ENCODE measurements around the gene CHODL.

Gene CHODL

DNA sequence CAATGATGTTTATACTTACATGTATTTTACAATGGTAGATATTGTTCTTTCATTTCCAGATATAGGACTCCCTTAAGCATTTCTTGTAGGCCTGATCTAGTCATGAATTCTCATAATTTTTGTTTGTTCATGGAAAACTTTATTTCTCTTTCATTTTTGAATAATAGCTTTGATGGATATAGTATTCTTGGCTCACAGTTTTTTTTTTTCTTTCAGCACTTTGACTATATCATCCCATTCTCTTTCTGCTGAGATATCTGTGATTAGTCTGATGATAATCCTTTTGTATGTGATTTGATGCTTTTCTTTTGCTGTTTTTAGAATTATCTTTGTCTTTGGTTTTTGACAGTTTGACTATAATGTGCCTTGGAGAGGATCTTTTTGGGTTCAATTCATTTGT, 24.1 kb upstream of the CHODL start:
- no peaks in the 10 kb centered on the region for H3K4me1 ChIP-seq (ENCODE audit: low read length)
- H3K27ac ChIP-seq (ENCODE audit: low read length) = no peak overlapping the region
- H3K9ac ChIP-seq (ENCODE audit: low read length) = no peak overlapping the region
- H4K20me1 ChIP-seq (ENCODE audit: insufficient read depth, low read length) = no peaks in the 10 kb centered on the region
- H3F3A ChIP-seq (ENCODE audit: insufficient read depth, low read length) = no peaks in the 10 kb centered on the region
- H3K4me3 ChIP-seq (ENCODE audit: low read length) = no peak overlapping the region
- H3K9me3 ChIP-seq (replicated peaks; ENCODE audit: insufficient read depth, low read length) = 0 out of 2 replicates have a peak, but pooled peaks cover 5% of the 10 kb centered on the region
- TF ChIP-seq EZH2 (optimal IDR thresholded peaks at IDR 0.05; ENCODE audit: low read depth, low read length) (no peak), EZH2phosphoT487 (IDR thresholded peaks at IDR 0.05; ENCODE audit: low read length) (no peak)
- TF ChIP-seq, protein P1, sequence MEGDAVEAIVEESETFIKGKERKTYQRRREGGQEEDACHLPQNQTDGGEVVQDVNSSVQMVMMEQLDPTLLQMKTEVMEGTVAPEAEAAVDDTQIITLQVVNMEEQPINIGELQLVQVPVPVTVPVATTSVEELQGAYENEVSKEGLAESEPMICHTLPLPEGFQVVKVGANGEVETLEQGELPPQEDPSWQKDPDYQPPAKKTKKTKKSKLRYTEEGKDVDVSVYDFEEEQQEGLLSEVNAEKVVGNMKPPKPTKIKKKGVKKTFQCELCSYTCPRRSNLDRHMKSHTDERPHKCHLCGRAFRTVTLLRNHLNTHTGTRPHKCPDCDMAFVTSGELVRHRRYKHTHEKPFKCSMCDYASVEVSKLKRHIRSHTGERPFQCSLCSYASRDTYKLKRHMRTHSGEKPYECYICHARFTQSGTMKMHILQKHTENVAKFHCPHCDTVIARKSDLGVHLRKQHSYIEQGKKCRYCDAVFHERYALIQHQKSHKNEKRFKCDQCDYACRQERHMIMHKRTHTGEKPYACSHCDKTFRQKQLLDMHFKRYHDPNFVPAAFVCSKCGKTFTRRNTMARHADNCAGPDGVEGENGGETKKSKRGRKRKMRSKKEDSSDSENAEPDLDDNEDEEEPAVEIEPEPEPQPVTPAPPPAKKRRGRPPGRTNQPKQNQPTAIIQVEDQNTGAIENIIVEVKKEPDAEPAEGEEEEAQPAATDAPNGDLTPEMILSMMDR (IDR thresholded peaks at IDR 0.05; ENCODE audit: low read length) = no peak
- H3K36me3 ChIP-seq (replicated peaks; ENCODE audit: insufficient read depth, low read length) = no peaks in the 10 kb centered on the region
- no peaks in the 10 kb centered on the region for H3K79me2 ChIP-seq (ENCODE audit: low read length)
- H3K27me3 ChIP-seq (replicated peaks; ENCODE audit: insufficient read depth, low read length) = no peaks in the 10 kb centered on the region
- no peaks in the 10 kb centered on the region for H3K9me2 ChIP-seq (replicated peaks; ENCODE audit: insufficient read depth, low read length)
- H3K4me2 ChIP-seq (ENCODE audit: low read depth, low read length) = no peak overlapping the region
- DNase-seq = no peak
- H2AFZ ChIP-seq (ENCODE audit: low read length) = no peak overlapping the region

DNA sequence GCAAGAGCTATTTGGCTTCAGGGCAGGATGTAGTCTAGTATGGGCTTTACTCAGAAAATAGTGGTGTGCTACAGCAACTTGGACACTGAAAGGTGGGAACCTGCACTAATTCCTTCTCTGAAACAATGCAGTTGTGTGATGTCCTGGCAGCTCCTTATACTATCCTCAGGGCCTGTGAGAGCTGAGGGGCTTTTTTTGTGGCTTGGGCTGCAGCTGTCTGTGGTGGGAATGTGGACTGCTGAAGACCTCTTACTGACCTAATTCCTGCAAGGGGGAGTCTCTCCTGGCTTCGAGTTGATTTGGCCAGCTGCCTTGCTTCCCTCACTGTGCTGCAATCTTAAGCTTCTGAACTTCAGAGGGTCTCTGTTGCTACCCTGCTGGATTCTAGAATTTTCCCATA, 22.3 kb upstream of the CHODL start:
- no peak overlapping the region for H3K4me3 ChIP-seq (ENCODE audit: low read length)
- no peak overlapping the region for H3K27ac ChIP-seq (ENCODE audit: low read length)
- no peak overlapping the region for H3K9ac ChIP-seq (ENCODE audit: low read length)
- H4K20me1 ChIP-seq (ENCODE audit: insufficient read depth, low read length) = no peaks in the 10 kb centered on the region
- no peak for DNase-seq
- no peak overlapping the region for H3K4me2 ChIP-seq (ENCODE audit: low read depth, low read length)
- no peaks in the 10 kb centered on the region for H3K9me2 ChIP-seq (replicated peaks; ENCODE audit: insufficient read depth, low read length)
- H3F3A ChIP-seq (ENCODE audit: insufficient read depth, low read length) = no peaks in the 10 kb centered on the region
- no peak overlapping the region for H2AFZ ChIP-seq (ENCODE audit: low read length)
- no peaks in the 10 kb centered on the region for H3K36me3 ChIP-seq (replicated peaks; ENCODE audit: insufficient read depth, low read length)
- no peaks in the 10 kb centered on the region for H3K4me1 ChIP-seq (ENCODE audit: low read length)
- no peaks in the 10 kb centered on the region for H3K27me3 ChIP-seq (replicated peaks; ENCODE audit: insufficient read depth, low read length)
- no peaks in the 10 kb centered on the region for H3K79me2 ChIP-seq (ENCODE audit: low read length)
- H3K9me3 ChIP-seq (replicated peaks; ENCODE audit: insufficient read depth, low read length) = 0 out of 2 replicates have a peak, but pooled peaks cover 5% of the 10 kb centered on the region
- TF ChIP-seq, protein P1 (IDR thresholded peaks at IDR 0.05; ENCODE audit: low read length) = no peak
- no peak for TF ChIP-seq EZH2phosphoT487 (IDR thresholded peaks at IDR 0.05; ENCODE audit: low read length)
- no peak for TF ChIP-seq EZH2 (optimal IDR thresholded peaks at IDR 0.05; ENCODE audit: low read depth, low read length)

DNA sequence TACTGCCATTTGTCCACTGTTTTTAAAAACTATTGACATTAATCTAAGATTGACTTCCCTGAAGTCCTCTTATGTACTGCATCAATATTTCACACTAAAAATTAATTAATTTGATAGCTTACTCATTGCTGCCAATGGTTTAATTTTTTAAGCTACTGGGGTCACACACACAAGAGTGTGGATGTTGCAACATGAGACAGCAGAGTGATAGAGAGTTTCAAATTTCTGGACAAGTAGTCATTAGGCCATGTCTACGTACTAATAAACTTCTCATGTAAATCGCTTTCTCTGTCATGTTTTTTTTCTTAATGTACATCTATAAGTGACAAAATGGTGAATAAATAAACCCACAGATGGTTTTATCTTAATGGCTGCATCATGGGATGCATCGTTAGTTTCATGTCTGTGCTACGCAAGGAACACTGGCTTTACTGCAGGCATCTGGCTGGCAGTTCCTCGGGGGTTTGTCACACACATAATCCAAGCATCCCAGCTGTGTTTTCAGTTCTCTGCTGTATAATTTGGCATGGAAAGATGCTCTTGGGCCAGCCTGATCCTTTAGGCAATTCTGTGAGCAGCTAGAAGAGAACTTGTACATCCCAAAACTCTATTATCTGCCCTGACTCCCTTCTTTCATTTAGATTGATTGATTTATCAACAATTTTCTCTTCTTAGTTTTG, 16.4 kb upstream of the CHODL start:
- H3K36me3 ChIP-seq (replicated peaks; ENCODE audit: insufficient read depth, low read length) = no peaks in the 10 kb centered on the region
- TF ChIP-seq EZH2 (optimal IDR thresholded peaks at IDR 0.05; ENCODE audit: low read depth, low read length) = no peak
- H3F3A ChIP-seq (ENCODE audit: insufficient read depth, low read length) = no peaks in the 10 kb centered on the region
- H3K4me3 ChIP-seq (ENCODE audit: low read length) = no peak overlapping the region
- H3K79me2 ChIP-seq (ENCODE audit: low read length) = no peaks in the 10 kb centered on the region
- no peaks in the 10 kb centered on the region for H4K20me1 ChIP-seq (ENCODE audit: insufficient read depth, low read length)
- H2AFZ ChIP-seq (ENCODE audit: low read length) = no peak overlapping the region
- no peaks in the 10 kb centered on the region for H3K27me3 ChIP-seq (replicated peaks; ENCODE audit: insufficient read depth, low read length)
- no peak overlapping the region for H3K27ac ChIP-seq (ENCODE audit: low read length)
- H3K4me2 ChIP-seq (ENCODE audit: low read depth, low read length) = no peak overlapping the region
- no peak for DNase-seq
- H3K9ac ChIP-seq (ENCODE audit: low read length) = no peak overlapping the region
- H3K4me1 ChIP-seq (ENCODE audit: low read length) = no peaks in the 10 kb centered on the region
- H3K9me3 ChIP-seq (replicated peaks; ENCODE audit: insufficient read depth, low read length) = no peaks in the 10 kb centered on the region
- H3K9me2 ChIP-seq (replicated peaks; ENCODE audit: insufficient read depth, low read length) = no peaks in the 10 kb centered on the region

DNA sequence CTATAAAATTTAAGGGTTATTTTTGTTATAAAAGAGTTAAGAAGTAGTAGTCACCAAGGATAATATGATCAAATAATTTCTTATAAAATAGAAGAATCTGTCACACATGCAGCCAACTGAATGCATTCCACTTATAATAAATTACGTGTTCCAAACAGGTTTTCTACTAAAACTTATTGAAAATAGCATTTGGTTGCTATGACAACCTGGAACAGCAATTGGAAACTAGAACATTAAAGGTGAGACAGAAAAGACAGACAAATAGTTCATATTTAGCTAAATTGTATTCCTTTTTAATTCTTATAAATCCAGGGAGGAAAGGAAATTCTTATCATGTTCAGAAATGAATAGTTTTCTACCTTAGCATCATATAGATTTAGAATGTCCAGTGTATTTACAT, 9.1 kb upstream of the CHODL start:
- Histone ChIP-seq H3K27ac (ENCODE audit: low read length) (no peak overlapping the region), H2AFZ (ENCODE audit: low read length) (no peak overlapping the region), H3K9me3 (replicated peaks; ENCODE audit: insufficient read depth, low read length) (no peaks in the 10 kb centered on the region), H3K9me2 (replicated peaks; ENCODE audit: insufficient read depth, low read length) (no peaks in the 10 kb centered on the region), H3K36me3 (replicated peaks; ENCODE audit: insufficient read depth, low read length) (no peaks in the 10 kb centered on the region), H3K4me1 (ENCODE audit: low read length) (no peaks in the 10 kb centered on the region), H3K79me2 (ENCODE audit: low read length) (no peaks in the 10 kb centered on the region), H3F3A (ENCODE audit: insufficient read depth, low read length) (no peaks in the 10 kb centered on the region), H4K20me1 (ENCODE audit: insufficient read depth, low read length) (no peaks in the 10 kb centered on the region), H3K27me3 (replicated peaks; ENCODE audit: insufficient read depth, low read length) (no peaks in the 10 kb centered on the region), H3K4me3 (ENCODE audit: low read length) (no peak overlapping the region), H3K9ac (ENCODE audit: low read length) (no peak overlapping the region), H3K4me2 (ENCODE audit: low read depth, low read length) (no peak overlapping the region)
- DNase-seq = no peak
- TF ChIP-seq, protein P1 (IDR thresholded peaks at IDR 0.05; ENCODE audit: low read length) = no peak
- no peak for TF ChIP-seq EZH2 (optimal IDR thresholded peaks at IDR 0.05; ENCODE audit: low read depth, low read length)
- TF ChIP-seq EZH2phosphoT487 (IDR thresholded peaks at IDR 0.05; ENCODE audit: low read length) = no peak
